ENCODE data around the gene AQP6.

AQP6 gene

GRCh38 chr12:49978125-49978524 is 5.4 kb downstream of the AQP6 start:
- TF ChIP-seq CTCF (IDR thresholded peaks at IDR 0.05; ENCODE audit: extremely low read depth, missing control alignments), result no peak
- DNase-seq (ENCODE audit: low spot score), result no peak

- DNase-seq (ENCODE audit: low spot score), result no peak
- no peak for TF ChIP-seq CTCF (IDR thresholded peaks at IDR 0.05; ENCODE audit: extremely low read depth, missing control alignments)
Measured at GRCh38 chr12:49979016-49979586, 6.4 kb downstream of the AQP6 start.

- no peak for TF ChIP-seq CTCF (IDR thresholded peaks at IDR 0.05; ENCODE audit: extremely low read depth, missing control alignments)
- DNase-seq (ENCODE audit: low spot score), result no peak
Measured at GRCh38 chr12:49979791-49980190, 7.0 kb downstream of the AQP6 start.

- no peak for DNase-seq (ENCODE audit: low spot score)
- TF ChIP-seq CTCF (IDR thresholded peaks at IDR 0.05; ENCODE audit: extremely low read depth, missing control alignments), result no peak
Measured at GRCh38 chr12:49980501-49981349, 8.0 kb downstream of the AQP6 start.

GRCh38 chr12:49982246-49983087 is 9.7 kb downstream of the AQP6 start:
- no peak for DNase-seq (ENCODE audit: low spot score)
- TF ChIP-seq CTCF (IDR thresholded peaks at IDR 0.05; ENCODE audit: extremely low read depth, missing control alignments), result no peak

- no peak for TF ChIP-seq CTCF (IDR thresholded peaks at IDR 0.05; ENCODE audit: extremely low read depth, missing control alignments)
- DNase-seq (ENCODE audit: low spot score), result no peak
Measured at GRCh38 chr12:49983892-49984291, 11.1 kb downstream of the AQP6 start.
